Tibial artery (tissue), 4 donors: ENCODE data around the gene RIMKLB.

Source experiments
- DNase-seq, 2 donors: peaks; one replicate each; pipeline ENCODE4 v3.0.0-alpha.2; 2019
- H3K27ac ChIP-seq, 2 donors: fragments of 200-600 bp; sonication (generic) in 1 of 2; 1 replicate in 1 of 2; 2 replicates in 1 of 2; pipeline ENCODE4 v1.5.1; 2018 to 2019; ENCODE audit warnings: mild to moderate bottlenecking in 1 of 2
- H3K27me3 ChIP-seq, 2 donors: fragments of 200-600 bp; sonication (generic) in 1 of 2; one replicate each; pipeline versions ENCODE4 v1.5.1 to v1.6.0; 2016 to 2019
- H3K36me3 ChIP-seq, 3 donors: fragments of 200-600 bp; sonication (generic) in 2 of 3; one replicate each; pipeline ENCODE4 v1.5.1; 2016 to 2019; ENCODE audit warnings: mild to moderate bottlenecking in 2 of 3
- H3K4me1 ChIP-seq, 4 donors: fragments of 200-600 bp; sonication (generic) in 2 of 4; 1 replicate in 3 of 4; 2 replicates in 1 of 4; pipeline ENCODE4 v1.5.1; 2016 to 2019
- H3K4me3 ChIP-seq, 2 donors: fragments of 200-600 bp; sonication (generic) in 1 of 2; 1 replicate in 1 of 2; 2 replicates in 1 of 2; pipeline ENCODE4 v1.5.1; 2018 to 2019; ENCODE audit warnings: mild to moderate bottlenecking in 2 of 2
- H3K9me3 ChIP-seq, 3 donors: fragments of 200-600 bp; sonication (generic) in 1 of 3; one replicate each; pipeline ENCODE4 v1.5.1; 2016 to 2019
- CTCF ChIP-seq, 2 experiments: fragments of 200-600 bp in 1 of 2; fragments of 450-650 bp in 1 of 2; IDR thresholded peaks; one replicate each; pipeline ENCODE4 v1.5.1; 2017 to 2019; ENCODE audit warnings: antibody characterized with exemption in 2 of 2, mild to moderate bottlenecking in 1 of 2, moderate library complexity in 1 of 2
- intact Hi-C: fragments of 100-400 bp; cut with DNase I; formaldehyde crosslinking; loops from one replicate; pipeline ENCODE4 v1.15.0; 2023; ENCODE audit warnings: low total_unique reads

Gene RIMKLB

GRCh38 chr12:8678661-8679111, 19.1 kb upstream of the RIMKLB start:
- intact Hi-C loops, result loop anchor here (5.0 kb wide), 1 partner anchor 209 kb away; no protein-coding TSS in a partner anchor

GRCh38 chr12:8680533-8680932, 17.3 kb upstream of the RIMKLB start:
- no peak overlapping the region for H3K27ac ChIP-seq
- no peak for TF ChIP-seq CTCF (IDR thresholded peaks at IDR 0.05)
- no peaks in the 10 kb centered on the region for H3K27me3 ChIP-seq
- intact Hi-C loops, result no loop called here
- H3K4me3 ChIP-seq, result no peak overlapping the region
- DNase-seq, result no peak
- peaks cover 0 to 12% (median 9%) of the 10 kb centered on the region in 4 donors for H3K4me1 ChIP-seq
- no peaks in the 10 kb centered on the region for H3K9me3 ChIP-seq
- no peaks in the 10 kb centered on the region for H3K36me3 ChIP-seq

More at GRCh38 chr12:8678661-8679111, 19.1 kb upstream of the RIMKLB start:
- Histone ChIP-seq H3K36me3 (no peaks in the 10 kb centered on the region), H3K4me3 (no peak overlapping the region), H3K27ac (no peak overlapping the region), H3K27me3 (no peaks in the 10 kb centered on the region), H3K4me1 (peaks cover 0 to 12% (median 9%) of the 10 kb centered on the region in 4 donors), H3K9me3 (no peaks in the 10 kb centered on the region)
- DNase-seq, result no peak
- no peak for TF ChIP-seq CTCF (IDR thresholded peaks at IDR 0.05)

- Histone ChIP-seq H3K27me3 (no peaks in the 10 kb centered on the region), H3K4me1 (peaks cover 0 to 12% (median 9%) of the 10 kb centered on the region in 4 donors), H3K36me3 (no peaks in the 10 kb centered on the region), H3K27ac (peak overlapping the region; percentile 30), H3K4me3 (no peak overlapping the region), H3K9me3 (no peaks in the 10 kb centered on the region)
- intact Hi-C loops, result no loop called here
- no peak for TF ChIP-seq CTCF (IDR thresholded peaks at IDR 0.05)
- no peak for DNase-seq
Measured at GRCh38 chr12:8681129-8681884, 16.5 kb upstream of the RIMKLB start.

- Histone ChIP-seq H3K36me3 (no peaks in the 10 kb centered on the region), H3K9me3 (no peaks in the 10 kb centered on the region), H3K4me3 (no peak overlapping the region), H3K27ac (no peak overlapping the region), H3K27me3 (no peaks in the 10 kb centered on the region), H3K4me1 (peaks cover 0 to 31% (median 20%) of the 10 kb centered on the region in 4 donors)
- no peak for TF ChIP-seq CTCF (IDR thresholded peaks at IDR 0.05)
- DNase-seq, result no peak
- intact Hi-C loops, result no loop called here
Measured at GRCh38 chr12:8685051-8685450, 12.7 kb upstream of the RIMKLB start.

GRCh38 chr12:8687846-8688601, 9.8 kb upstream of the RIMKLB start:
- no peaks in the 10 kb centered on the region for H3K27me3 ChIP-seq
- no peak overlapping the region for H3K4me3 ChIP-seq
- H3K9me3 ChIP-seq, result no peaks in the 10 kb centered on the region
- peaks cover 0 to 30% (median 19%) of the 10 kb centered on the region in 4 donors for H3K4me1 ChIP-seq
- DNase-seq, result peak; percentile 59 to 84
- peak overlapping the region; percentile 59 to 62 for H3K27ac ChIP-seq
- TF ChIP-seq CTCF (IDR thresholded peaks at IDR 0.05), result no peak
- no peaks in the 10 kb centered on the region for H3K36me3 ChIP-seq
- intact Hi-C loops, result no loop called here
